GM19025 (cell line): Measurements from ENCODE around the gene MGMT.

ENCODE experiments used
- ATAC-seq: cut with Tn5 transposase; IDR thresholded peaks from one replicate; pipeline ENCODE4 v1.9.1; 2021; ENCODE audit warnings: mild to moderate bottlenecking, low read depth, moderate library complexity; ENCODE audit not compliant: unreplicated experiment

The MGMT gene

DNA sequence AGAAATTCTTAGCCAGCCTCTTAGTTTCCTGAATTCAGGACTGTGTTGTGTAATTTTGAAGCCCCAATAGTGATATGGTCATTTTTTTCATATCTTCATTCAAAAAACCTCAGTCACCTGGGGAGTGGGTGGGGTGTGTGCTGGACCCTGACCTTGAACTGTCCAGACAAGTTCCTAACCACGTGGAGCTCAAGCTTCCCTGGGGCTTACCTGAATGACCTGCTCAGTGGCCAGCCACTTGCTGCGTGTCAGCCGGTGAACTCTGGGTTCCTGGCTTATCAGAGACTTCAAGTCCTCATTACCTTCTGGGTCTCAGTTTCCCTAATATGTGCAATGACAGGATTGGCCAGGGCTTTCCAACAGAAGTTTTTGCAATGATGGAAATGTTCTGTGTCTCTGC, 27.1 kb downstream of the MGMT start:
- ATAC-seq = no peak

DNA sequence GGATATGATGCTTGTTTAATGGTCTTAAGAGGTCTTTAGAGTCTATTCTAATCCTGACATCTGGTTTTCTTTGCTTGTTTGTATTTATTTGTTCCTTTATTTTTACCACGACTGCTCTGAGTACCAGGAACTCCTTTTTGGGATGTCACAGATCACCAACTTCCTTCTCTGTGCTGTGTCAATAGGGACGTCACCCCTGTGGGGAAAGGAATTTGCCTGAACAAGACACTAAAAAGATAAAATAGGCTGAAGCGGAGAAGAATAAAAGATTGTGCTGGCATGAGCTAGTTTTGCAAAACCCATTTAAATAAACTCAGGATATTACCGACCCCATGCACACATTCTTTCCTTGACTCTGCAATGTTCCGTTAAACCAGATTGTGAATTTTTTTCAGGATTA, 27.7 kb downstream of the MGMT start:
- no peak for ATAC-seq

DNA sequence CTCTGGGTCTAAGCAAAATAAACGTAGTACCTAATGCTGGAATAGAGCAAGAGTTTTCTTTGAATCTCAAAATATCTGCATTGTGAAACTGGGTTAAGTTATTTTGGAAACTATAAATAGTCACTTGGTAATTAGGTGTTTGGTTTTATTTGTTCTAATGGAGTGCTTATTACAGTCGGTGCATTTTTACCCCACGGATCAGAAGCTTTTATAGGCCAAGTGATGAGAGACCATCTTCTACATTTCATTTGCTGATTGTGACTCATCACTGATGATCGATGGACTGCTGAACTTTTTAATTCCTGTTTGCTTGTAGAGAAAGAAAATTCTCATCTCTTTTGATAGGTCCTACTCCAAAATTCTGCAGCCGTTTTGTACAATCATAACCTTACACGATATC, 28.2 kb downstream of the MGMT start:
- no peak for ATAC-seq

DNA sequence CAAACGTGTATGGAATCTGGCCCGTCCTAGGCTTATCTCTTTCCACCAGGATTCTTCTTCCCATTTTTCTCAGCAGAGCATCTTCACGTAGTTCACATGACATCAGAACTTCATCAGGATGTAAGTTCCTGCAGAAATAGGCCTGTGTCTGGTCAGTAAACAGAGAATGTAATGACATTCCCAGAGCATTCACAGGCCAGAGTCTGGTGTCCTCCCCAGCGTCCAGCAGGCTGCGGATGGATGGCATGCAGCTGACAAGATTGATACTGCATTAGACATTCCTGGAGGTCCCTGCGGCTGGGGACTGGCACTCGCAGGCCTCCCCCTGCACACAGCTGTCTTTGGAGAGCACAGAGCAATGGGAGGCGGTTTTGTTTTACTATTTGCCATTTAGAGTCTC, 28.7 kb downstream of the MGMT start:
- no peak for ATAC-seq

DNA sequence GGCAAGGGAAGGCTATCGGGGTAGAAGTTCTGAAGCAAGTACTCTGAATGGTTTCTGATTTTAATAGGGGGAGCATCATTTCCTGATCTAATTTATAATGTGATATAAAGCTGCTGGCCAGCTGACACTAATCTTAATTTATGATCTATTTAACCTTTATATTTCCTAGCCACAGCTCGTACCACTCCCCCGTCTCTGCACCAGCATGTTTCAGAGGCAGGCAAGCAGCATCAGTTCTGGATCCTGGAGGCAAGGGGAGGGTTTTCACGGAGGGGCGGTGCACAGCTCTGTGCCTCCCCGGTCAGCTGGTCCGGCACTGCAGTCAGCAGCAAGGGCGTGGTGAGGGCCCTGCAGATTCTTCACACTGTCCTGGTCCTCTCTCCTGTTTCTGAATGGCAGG, 30.0 kb downstream of the MGMT start:
- ATAC-seq = no peak

DNA sequence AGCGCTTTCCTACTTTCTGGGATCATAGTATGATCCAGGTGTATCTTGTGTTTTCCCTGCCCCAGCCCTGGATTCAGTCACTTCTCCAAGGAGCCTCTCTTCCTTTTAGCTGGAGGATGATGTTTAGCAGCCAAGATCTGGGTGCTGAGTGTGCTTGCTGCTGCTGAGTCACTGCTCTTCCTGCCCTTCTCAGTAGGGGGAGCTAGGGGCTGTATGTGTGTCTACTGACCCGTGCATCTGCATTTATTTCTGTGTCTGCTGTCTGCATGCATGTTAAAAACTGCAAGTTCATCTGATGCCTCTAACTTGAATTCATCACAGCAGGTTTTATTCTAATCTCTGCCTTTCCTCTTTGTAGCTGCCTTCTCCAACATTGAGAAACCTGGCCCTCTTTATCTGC, 31.6 kb downstream of the MGMT start:
- no peak for ATAC-seq

DNA sequence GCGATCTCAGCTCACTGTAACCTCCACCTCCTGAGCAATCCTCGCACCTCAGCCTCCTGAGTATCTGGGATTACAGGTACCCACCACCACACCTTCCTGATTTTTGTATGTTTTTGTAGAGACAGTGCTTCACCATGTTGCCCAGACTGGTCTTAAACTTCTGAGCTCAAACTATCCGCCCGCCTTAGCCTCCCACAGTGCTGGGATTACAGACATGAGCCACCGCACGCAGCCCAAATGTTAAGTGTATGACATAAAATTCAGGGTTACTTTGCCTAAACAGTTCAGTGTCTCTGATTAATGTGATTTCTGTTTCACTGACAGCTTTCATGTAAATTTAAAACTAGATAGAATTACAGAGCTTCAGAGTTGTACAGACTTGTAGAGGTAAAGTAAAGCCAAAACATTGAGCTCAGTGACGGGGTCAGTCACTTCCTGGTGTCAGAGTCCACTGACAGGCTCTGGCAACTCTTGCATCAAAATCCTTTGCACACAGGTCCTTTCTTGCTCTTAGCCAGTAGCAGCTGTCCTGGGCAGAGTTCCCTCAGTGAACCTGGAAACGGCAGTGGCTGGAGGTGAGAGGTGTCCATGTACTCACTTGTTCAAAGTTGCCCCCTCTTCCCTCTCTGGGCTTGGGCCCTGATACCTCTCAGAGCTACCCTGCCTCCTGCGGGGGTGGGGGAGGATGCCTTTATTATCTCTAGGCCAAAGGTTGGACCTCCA, 33.7 kb downstream of the MGMT start:
- ATAC-seq = no peak

DNA sequence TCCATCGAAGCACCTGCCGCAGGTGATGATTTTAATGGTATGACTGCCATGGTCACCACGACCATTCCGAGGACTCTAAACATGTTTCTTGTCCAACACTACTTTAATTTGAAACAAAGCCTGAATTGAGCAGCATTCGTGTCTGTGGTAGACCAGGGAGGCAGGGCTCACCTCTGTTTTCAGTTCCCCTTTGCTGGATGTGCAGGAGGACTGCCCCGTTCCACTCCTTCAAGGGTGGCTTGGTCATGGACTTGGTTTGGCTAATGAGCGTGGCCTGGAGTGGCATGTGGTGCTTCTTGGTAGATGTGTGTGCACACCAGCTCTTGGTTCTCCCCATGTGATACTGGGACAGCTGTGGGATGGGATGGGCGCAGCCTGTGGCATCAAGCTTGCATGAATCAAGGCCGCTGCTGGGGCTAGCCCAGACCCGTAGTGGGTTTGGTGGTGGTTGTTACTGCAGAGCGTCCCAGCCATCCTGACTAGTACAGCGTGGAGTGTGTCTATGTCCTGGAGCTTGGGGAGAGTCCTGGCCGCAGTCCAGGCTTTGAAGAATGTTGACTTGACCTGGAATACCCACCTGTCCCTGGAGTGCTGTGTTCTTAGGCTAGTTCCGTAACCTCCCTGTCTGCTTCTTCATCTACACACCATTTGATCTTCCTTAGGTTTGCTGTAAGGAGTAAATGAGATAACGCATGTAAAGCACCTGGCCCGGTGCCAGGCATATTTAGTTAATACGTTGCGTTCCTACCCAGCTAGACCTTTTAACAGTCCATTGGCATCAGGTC, 34.8 kb downstream of the MGMT start:
- ATAC-seq = no peak

DNA sequence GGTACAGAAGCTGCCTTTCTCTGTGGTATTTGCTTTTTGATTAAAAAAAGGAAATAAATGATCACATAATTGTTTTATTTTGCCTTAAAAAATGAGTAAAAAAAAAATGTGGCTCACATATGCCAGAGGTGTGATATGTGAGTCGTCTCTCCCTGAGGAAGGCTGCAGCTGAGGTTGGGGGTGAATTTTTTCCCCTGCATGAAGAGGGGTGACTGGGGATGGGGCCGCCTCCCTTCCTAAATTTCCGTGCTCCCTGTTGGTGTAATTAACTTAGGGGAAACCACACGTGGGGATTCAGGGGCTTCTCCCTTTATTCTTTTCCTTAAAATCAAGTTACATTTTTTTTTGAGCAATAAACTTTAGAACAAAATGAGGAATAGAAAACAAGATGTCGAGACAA, 35.4 kb downstream of the MGMT start:
- ATAC-seq = no peak

DNA sequence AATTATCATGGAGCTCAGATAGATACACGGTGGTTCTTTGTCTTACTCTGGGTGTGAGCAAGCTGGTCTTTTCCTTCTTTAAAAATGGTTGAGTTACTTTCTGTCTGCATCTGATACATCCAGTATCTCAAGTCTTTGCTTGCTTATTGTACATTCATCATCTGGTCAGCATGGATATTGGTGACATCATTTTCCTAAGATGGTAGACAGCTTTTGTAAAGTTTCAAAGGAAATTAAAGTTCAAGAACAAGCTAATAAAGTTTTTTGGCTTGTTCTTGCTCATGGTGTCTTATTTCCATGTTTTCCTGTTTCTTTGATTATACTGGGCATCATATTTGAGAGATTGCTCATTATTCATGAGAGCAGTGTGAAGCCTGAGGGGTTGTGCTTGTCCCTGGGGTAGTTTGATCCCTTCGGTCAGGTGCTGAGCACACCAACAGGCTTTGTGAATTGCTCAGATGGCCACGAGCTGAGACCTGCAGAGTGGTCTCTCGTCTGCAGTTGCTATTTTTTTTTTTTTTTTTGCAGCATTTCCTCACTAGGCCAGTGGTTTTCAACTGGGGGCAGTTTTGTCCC, 38.5 kb downstream of the MGMT start:
- no peak for ATAC-seq

DNA sequence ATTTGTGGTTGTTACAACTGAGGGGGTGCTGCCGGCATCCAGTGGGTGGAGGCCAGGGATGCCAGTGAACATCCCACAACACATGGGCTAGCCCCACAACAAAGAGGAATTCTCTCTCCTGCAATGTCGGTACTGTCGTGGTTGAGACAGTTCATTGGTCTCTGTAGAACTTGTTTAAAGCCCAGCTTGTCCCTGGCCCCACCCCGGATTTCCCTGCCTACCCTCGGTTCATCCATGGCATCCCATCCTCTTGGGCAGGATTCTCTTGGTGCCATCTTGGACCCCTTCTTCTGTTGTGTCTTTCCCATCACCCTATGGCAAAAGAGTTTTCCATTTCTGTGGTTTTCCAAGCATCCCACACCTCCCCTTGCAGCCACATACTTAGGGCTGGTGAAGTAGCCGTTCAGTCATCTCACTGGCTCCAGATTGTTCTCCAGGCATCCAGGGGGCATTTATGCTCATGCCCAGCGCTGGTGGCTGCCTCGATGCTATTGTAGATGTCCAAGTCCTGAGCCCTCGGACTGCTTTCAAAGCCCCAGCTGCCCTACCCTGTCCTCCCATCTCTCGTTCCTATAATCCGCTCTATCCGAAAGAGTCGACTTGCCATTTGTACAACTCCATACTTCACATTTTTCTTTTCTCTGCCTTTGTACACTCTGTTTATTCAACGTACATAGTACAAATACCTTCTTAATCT, 39.2 kb downstream of the MGMT start:
- ATAC-seq = no peak

DNA sequence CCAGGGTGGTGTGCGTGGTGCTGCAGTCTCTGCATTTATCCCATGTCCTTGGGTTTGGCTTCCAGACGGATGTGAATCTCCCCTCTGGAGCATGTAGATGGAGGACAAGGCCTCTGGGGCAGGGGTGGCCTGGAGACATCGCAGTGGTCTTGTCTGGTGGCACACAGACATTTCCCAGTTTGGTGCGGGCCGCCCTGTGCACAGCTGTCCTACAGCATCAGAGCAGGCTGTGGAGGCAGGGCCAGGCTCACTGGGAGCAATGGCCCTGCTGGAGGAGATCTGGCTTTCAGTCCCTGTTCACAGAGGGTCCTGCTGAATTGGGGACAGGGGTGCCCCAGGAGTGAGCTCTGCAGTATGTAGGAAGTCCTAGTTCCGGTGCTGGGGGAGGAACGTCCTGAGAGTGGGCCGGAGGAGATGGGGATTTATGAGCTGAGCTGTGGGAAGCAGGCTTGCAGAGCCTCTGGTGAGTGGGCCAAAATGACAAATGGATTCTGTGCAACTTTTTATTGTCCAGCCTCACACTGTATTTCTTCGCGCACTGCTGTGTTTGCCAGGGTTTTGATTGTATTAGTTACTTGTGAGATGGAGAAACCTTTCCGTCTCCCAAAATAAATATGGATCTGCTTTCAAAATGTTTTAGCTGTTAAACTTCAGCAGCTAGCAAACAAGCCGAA, 40.3 kb downstream of the MGMT start:
- ATAC-seq = no peak

DNA sequence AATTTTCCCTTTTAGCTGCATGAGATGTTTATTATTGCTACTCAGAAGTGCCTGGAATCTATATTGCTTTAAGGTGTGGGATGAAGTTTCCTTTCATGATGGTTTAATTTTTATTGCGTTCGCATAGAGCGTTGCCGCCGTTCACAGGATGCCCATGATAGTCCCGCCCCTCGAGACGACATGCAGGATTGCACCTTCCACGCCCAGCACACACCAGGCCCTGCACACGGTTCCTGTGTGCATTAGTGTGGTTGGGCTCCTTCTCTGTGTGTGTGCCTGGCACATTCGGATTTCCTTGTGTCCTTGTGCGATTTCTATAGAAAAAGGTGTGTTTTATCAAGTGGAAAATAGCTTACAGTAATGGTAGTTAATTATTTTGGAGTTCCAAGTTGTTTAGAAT, 42.1 kb downstream of the MGMT start:
- ATAC-seq = no peak

DNA sequence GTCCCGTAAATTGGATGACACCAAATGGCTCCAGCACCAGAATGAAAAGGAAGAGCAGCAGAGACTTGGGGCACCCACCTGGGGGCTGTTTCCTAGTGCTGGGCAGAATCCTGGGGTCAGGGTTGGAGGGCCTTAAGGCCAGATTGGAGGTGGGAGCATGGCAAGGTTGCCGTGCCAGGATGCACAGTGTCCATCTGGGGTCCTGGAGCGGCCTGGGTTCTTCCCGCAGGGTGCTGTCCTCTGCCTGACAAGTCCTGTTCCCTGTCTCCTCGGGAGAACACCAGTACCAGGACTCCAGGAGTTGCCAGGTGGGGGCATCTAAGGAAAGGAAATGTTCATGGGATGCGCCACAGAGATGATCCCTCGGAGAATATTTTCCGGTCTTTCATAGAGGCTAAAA, 42.8 kb downstream of the MGMT start:
- ATAC-seq = no peak

DNA sequence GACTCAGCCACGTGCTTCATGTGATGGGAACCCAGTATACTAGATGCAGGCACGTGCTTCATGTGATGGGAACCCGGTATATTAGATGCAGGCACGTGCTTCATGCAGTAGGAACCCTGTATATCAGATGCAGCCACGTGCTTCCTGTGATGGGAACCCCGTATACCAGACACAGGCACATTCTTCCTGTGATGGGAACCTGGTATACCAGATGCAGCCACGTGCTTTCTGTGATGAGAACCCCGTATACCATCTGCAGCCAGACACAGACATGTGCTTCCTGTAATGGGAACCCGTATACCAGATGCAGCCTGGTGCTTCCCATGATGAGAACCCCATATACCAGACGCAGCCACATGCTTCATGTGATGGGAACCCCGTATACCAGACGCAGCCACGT, 44.0 kb downstream of the MGMT start:
- no peak for ATAC-seq

DNA sequence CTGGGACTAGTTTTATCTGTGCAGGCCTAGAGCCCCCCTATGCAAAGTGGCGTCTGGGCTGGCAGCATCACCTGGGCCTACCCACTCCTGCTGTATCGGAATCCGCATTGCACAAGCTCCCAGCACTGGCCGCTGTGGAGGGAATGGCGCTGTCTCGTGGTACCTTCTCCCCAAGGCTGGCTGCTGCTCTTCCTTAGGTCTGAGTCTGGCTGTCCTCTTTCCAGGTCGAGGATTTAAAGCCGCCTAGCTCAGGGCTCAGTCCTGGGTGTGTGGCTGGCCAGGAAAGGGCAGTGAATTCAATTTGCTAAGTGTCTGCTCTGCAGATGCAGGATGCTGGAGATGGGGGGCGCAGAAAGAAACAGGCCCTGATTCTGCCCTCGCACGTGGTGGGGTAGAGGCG, 44.7 kb downstream of the MGMT start:
- no peak for ATAC-seq

DNA sequence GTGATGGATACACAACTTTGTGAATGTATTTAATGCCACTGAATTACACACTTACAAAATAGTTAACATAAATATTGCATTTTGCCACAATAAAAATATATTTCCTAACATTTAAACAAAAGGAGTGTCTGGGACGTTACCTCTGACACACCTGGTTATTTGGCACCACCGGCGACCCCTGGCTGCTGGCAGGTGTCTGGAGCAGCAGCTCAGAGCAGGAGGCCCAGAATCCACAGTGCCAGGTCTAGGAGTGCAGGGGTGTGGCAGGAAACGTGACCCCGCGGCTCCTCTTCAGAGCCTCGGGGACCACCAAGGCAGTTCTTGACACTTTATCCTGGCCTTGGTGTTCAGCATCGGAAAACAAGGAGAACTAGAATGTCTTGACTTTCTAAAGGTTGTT, 46.3 kb downstream of the MGMT start:
- ATAC-seq = no peak

DNA sequence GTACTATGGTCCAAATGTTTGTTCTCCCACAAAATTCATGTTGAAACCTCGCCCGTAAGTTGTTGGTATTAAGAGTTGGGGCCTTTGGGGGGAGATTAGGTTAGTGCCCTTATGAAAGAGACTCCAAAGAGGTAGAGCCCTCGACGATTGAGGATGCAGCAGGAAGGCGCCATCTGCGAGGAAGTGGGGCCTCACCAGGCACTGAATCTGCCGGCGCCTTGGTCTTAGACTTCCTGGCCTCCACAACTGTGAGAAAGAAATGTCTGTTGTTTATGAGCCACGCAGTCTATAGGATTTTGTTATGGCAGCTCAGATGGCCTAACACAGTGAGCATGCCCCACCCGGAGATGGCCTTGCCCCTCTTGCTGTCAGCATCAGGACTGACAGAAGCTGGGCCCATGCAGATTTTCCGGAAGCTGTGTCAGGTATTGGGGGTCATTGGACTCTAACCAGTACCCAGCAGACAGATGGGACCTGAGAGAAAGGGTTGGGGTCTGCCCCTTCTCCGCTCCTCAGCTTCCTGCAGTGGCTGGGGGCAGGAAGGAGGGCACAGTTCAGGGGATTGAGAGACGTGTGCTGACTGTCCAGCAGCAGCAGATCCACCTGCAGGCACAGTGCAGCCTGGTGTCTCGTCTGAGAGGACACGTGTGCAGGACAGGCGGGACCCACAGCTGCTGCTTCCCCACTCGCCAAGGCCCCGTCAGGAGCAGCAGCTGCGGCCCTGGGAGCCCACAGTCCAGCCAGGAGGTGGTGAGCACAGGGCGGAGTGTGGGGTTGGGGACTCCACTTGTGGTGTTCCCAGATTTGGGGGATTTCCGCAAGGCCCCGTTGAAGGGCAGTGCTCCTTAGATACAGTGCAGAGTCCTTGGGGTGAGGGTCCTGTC, 47.8 kb downstream of the MGMT start:
- no peak for ATAC-seq

DNA sequence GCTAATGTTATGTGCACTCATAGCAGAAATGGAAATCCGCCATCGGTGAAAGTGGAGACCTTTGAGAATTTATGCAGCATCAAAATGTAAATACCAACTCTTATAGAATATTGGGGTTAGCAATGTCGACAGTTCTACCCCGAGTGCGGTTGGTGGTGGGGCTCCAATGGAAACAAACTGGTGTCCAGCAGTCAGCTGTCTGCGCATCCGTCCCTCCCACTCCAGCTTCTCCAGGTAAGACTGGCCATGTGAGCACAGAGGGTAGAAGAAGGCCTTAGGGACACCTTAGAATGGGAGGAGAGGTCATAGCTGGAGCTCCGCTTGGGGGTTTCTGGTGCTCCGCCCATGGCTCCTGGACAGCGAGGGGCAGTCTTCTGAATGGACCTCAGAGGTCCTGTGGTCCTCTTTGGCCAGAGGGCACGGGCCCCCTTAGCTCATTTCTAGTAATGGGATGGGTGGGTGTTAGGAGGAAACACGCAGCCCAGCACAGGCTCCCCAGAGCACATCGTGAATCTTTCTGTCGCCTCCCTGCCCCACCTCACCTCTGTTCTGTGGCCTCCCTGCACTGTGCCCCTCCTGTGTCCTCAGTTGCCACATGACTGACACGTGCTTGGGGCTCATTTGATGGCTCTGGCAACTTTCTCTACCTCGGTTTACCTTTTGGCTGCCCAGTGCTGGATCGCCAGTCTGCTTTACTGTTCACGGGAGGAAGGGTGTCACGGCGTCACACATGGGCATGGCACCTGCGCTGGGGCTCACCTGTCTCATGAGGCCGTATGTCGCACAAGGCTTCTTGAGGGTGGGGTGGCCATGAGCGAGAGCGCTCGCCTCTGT, 50.0 kb downstream of the MGMT start:
- no peak for ATAC-seq
